ENCODE data around the gene OR51G1. TPM values are rescaled to one million over a fixed set of nuclear protein-coding genes. Genes with fewer than 3 reads are reported as not detected.

The OR51G1 gene
- total RNA-seq, 2 experiments from 2014 or later = not detected

- CTCF ChIA-PET = no interaction called here
Observed at GRCh38 chr11:4881188-4881587, 43.0 kb downstream of the OR51G1 start.

More at GRCh38 chr11:4881188-4881587, 43.0 kb downstream of the OR51G1 start:
- POLR2A ChIA-PET = no interaction called here

Other genes with a start within 250 kb of the OR51G1 start
- gene OR51E2, start 226.5 kb downstream of the OR51G1 start, total RNA-seq = not detected
- not detected for gene MMP26, start 219.6 kb downstream of the OR51G1 start, total RNA-seq
- gene OR51F1, start 154.4 kb downstream of the OR51G1 start, total RNA-seq = not detected
- gene OR52R1, start 120.0 kb downstream of the OR51G1 start, total RNA-seq = not detected
- gene OR51F2, start 103.0 kb downstream of the OR51G1 start, total RNA-seq = not detected
- not detected for gene OR51S1, start 75.1 kb downstream of the OR51G1 start, total RNA-seq
- not detected for gene OR51T1, start 42.4 kb downstream of the OR51G1 start, total RNA-seq
- not detected for gene OR51A7, start 20.6 kb downstream of the OR51G1 start, total RNA-seq
- not detected for gene OR51G2, start 5.0 kb downstream of the OR51G1 start, total RNA-seq
- not detected for gene OR51A4, start 23.3 kb upstream of the OR51G1 start, total RNA-seq
- not detected for gene OR51A2, start 31.4 kb upstream of the OR51G1 start, total RNA-seq
- not detected for gene OR51L1, start 70.5 kb upstream of the OR51G1 start, total RNA-seq
- not detected for gene OR52J3, start 122.2 kb upstream of the OR51G1 start, total RNA-seq
- gene OR52E2, start 135.3 kb upstream of the OR51G1 start, total RNA-seq = not detected
- gene OR52E1, start 145.2 kb upstream of the OR51G1 start, total RNA-seq = not detected
- not detected for gene OR52A5, start 214.0 kb upstream of the OR51G1 start, total RNA-seq
- not detected for gene OR52A1, start 230.4 kb upstream of the OR51G1 start, total RNA-seq